GM12878 (cell line): ENCODE results near the gene HNRNPAB. TPM values are rescaled to one million over a fixed set of nuclear protein-coding genes. Genes with fewer than 3 reads are reported as not detected.

Experiments
- ATF7 ChIP-seq: fragments of 450-650 bp; IDR thresholded peaks from 2 replicates; pipeline ENCODE4 v1.6.1; 2016; ENCODE audit warnings: low read depth, mild to moderate bottlenecking
- BCL11A ChIP-seq: IDR thresholded peaks from 2 replicates; pipeline ENCODE4 v1.6.1; 2011; ENCODE audit warnings: low read depth, low read length
- BCLAF1 ChIP-seq: fragments of 450-650 bp; IDR thresholded peaks from 2 replicates; pipeline ENCODE4 v1.6.1; 2017; ENCODE audit warnings: antibody characterized with exemption, mild to moderate bottlenecking, moderate library complexity
- CTCF ChIP-seq, 3 experiments: IDR thresholded peaks in 2 of 3; conservative IDR thresholded peaks in 1 of 3; 2 replicates each; pipeline ENCODE4 v1.5.1; 2011; ENCODE audit warnings: low read depth in 3 of 3, low read length in 3 of 3, mild to moderate bottlenecking in 3 of 3, control low read depth in 2 of 3, moderate library complexity in 2 of 3, inconsistent platforms in 1 of 3, mixed read lengths in 1 of 3; ENCODE audit not compliant: control insufficient read depth in 2 of 3, insufficient read depth in 1 of 3; ENCODE audit errors: extremely low read depth in 1 of 3
- RAD51 ChIP-seq: fragments of 450-650 bp; IDR thresholded peaks from 2 replicates; pipeline ENCODE4 v1.6.1; 2016; ENCODE audit warnings: moderate library complexity, mild to moderate bottlenecking, inconsistent platforms
- TCF12 ChIP-seq: IDR thresholded peaks from 2 replicates; pipeline ENCODE4 v1.6.1; 2011; ENCODE audit warnings: low read depth, mild to moderate bottlenecking, low read length
- ZNF24 ChIP-seq: fragments of 450-650 bp; IDR thresholded peaks from 2 replicates; pipeline ENCODE4 v1.6.1; 2017; ENCODE audit warnings: antibody characterized with exemption, mild to moderate bottlenecking
- polyA plus RNA-seq, 11 experiments: library from polyadenylated mRNA; depleted of rRNA in 4 of 11; unstranded in 6 of 11; stranded (reverse) in 5 of 11; fragments of >200 nt; fragmentation: Nextera tagmentation in 4 of 11; fragmentation: Illumina TruSeq in 1 of 11; extraction: Ambion mirVana in 4 of 11; extraction: Trizol in 1 of 11; gene quantifications; 1 replicate in 1 of 11; 2 replicates in 10 of 11; pipeline versions ENCODE4 v1.2.1 to v1.2.3, GENCODE V29; 2011 to 2016; ENCODE audit warnings: inconsistent platforms in 2 of 11, missing spikeins in 2 of 11, low read depth in 1 of 11
- total RNA-seq, 4 experiments: library from RNA; depleted of rRNA in 3 of 4; stranded (reverse); fragments of >200 nt in 3 of 4; fragmentation: Illumina TruSeq in 1 of 4; extraction: Trizol in 1 of 4; gene quantifications; 2 replicates each; pipeline versions ENCODE4 v1.2.1 to v1.2.3, GENCODE V29; 2013 to 2021

HNRNPAB gene
- total and polyA plus RNA-seq, 10 of the 15 experiments (the other 5 are each of a cell fraction or from before 2014, with no cell fraction given) = 42.3 to 330 (median 230) TPM

GRCh38 chr5:178163772-178164735 is 40.3 kb upstream of the HNRNPAB start (continued):
- TF ChIP-seq BCLAF1 (no peak), CTCF (IDR thresholded peaks at IDR 0.05 in 2 of 3, conservative IDR thresholded peaks at IDR 0.05 in 1 of 3; ENCODE audit: control insufficient read depth in 2 of 3, extremely low read depth in 1 of 3, insufficient read depth in 1 of 3, low read depth in 3 of 3, low read length in 3 of 3) (peak; percentile 99 to 100 (median 99); a peak in 5 of 6 replicates), BCL11A (no peak), ZNF24 (no peak), ATF7 (no peak), TCF12 (peak; percentile 68), RAD51 (no peak)
